Hepatocyte (in vitro differentiated cells): ENCODE data around the gene ITGB7. TPM values are rescaled to one million over a fixed set of nuclear protein-coding genes. Genes with fewer than 3 reads are reported as not detected.

Source experiments
- DNase-seq: peaks from one replicate; pipeline ENCODE4 v3.0.0-alpha.2; 2016; ENCODE audit warnings: low spot score
- H2AFZ ChIP-seq: fragments of 200-600 bp; sonication (generic); 2 replicates; pipeline ENCODE4 v1.6.0; 2016; ENCODE audit warnings: antibody characterized with exemption, mild to moderate bottlenecking
- H3K27ac ChIP-seq: fragments of 200-600 bp; sonication (generic); 2 replicates; pipeline ENCODE4 v1.5.1; 2016; ENCODE audit warnings: mild to moderate bottlenecking
- H3K27me3 ChIP-seq: fragments of 200-600 bp; sonication (generic); 2 replicates; pipeline ENCODE4 v1.6.1; 2016
- H3K36me3 ChIP-seq: fragments of 200-600 bp; sonication (generic); replicated peaks from 2 replicates; pipeline ENCODE4 v1.5.1; 2016; ENCODE audit warnings: low read depth; ENCODE audit not compliant: insufficient read depth
- H3K4me1 ChIP-seq: fragments of 200-600 bp; sonication (generic); 2 replicates; pipeline ENCODE4 v1.5.1; 2016; ENCODE audit warnings: mild to moderate bottlenecking, moderate library complexity; ENCODE audit not compliant: insufficient read depth
- H3K4me2 ChIP-seq: fragments of 200-600 bp; sonication (generic); 2 replicates; pipeline ENCODE4 v1.6.0; 2016
- H3K4me3 ChIP-seq: fragments of 200-600 bp; sonication (generic); 2 replicates; pipeline ENCODE4 v1.5.1; 2016; ENCODE audit warnings: mild to moderate bottlenecking
- H3K79me2 ChIP-seq: fragments of 200-600 bp; sonication (generic); 2 replicates; pipeline ENCODE4 v1.6.0; 2017; ENCODE audit warnings: mild to moderate bottlenecking
- H3K9me2 ChIP-seq: fragments of 200-600 bp; sonication (generic); replicated peaks from 2 replicates; pipeline ENCODE4 v1.6.0; 2017; ENCODE audit warnings: mild to moderate bottlenecking; ENCODE audit not compliant: insufficient read depth
- H3K9me3 ChIP-seq: fragments of 200-600 bp; sonication (generic); 2 replicates; pipeline ENCODE4 v1.5.1; 2016; ENCODE audit warnings: low read depth, mild to moderate bottlenecking
- H4K20me1 ChIP-seq: fragments of 200-600 bp; sonication (generic); 2 replicates; pipeline ENCODE4 v1.6.0; 2016; ENCODE audit warnings: mild to moderate bottlenecking; ENCODE audit not compliant: insufficient read depth, poor library complexity, severe bottlenecking
- EZH2 ChIP-seq: fragments of 200-600 bp; sonication (generic); IDR thresholded peaks from 2 replicates; pipeline ENCODE4 v1.6.1; 2016; ENCODE audit warnings: antibody characterized with exemption, mild to moderate bottlenecking, borderline replicate concordance
- EZH2phosphoT487 ChIP-seq: fragments of 200-600 bp; sonication (generic); IDR thresholded peaks from one replicate; pipeline ENCODE4 v1.6.1; 2018; ENCODE audit warnings: antibody characterized with exemption, mild to moderate bottlenecking, low read depth, moderate library complexity; ENCODE audit not compliant: unreplicated experiment, severe bottlenecking
- WGBS: methylation state at CpG from one replicate; pipeline ENCODE4 v1.1.6; 2016; ENCODE audit warnings: low lambda C conversion rate; ENCODE audit errors: missing lambda C conversion rate; 5-methylcytosine and 5-hydroxymethylcytosine counted together
- polyA plus RNA-seq: library from polyadenylated mRNA; unstranded; fragments of >200 nt; fragmentation: Nextera tagmentation; extraction: Ambion mirVana; gene quantifications from 2 replicates; pipeline ENCODE4 v1.2.1, GENCODE V29; 2016
- total RNA-seq: library from RNA; depleted of rRNA; stranded (reverse); fragments of >200 nt; gene quantifications from 2 replicates; pipeline ENCODE4 v1.2.3, GENCODE V29; 2014
- TF ChIP-seq, protein P1 (sequence below): fragments of 200-600 bp; sonication (generic); IDR thresholded peaks from 2 replicates; pipeline ENCODE4 v1.5.1; 2016; ENCODE audit warnings: antibody characterized with exemption, mild to moderate bottlenecking; ENCODE audit not compliant: poor library complexity

ITGB7 gene
- total and polyA plus RNA-seq, 2 experiments from 2014 or later = 0.23 TPM; not detected in 1

DNA sequence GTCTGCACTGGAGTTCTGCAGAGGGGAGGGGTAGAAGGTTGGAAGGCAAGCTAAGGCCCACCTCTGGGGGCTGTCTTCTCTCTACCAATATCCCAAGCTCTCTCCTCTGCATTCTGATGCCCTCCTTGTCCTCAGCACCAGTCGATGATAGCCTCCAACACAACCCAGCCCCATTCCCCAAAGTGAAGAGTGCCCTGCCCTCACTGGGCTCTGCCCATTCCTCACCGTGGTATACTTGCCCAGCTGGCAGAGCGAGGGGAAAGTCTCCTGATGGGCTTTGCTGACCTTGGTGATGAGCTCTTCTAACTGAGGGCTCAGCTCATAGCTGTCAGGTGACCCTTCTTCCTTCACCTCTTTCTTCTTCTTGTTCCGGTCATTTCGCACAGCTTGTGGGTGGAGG, 7.2 kb upstream of the ITGB7 start:
- no peaks in the 10 kb centered on the region for H3K9me2 ChIP-seq
- no peaks in the 10 kb centered on the region for H3K36me3 ChIP-seq
- no peaks in the 10 kb centered on the region for H3K9me3 ChIP-seq
- H3K79me2 ChIP-seq = peaks cover 49% of the 10 kb centered on the region
- no peak overlapping the region for H3K4me3 ChIP-seq
- peaks cover 34% of the 10 kb centered on the region for H3K4me1 ChIP-seq
- DNase-seq = no peak
- H3K27me3 ChIP-seq = no peaks in the 10 kb centered on the region
- no peak overlapping the region for H3K4me2 ChIP-seq
- TF ChIP-seq EZH2phosphoT487 = no peak
- H4K20me1 ChIP-seq = peaks cover 21% of the 10 kb centered on the region
- 95% methylated on average over 5 of the region's 5 CpGs for WGBS
- H3K27ac ChIP-seq = no peak overlapping the region
- H2AFZ ChIP-seq = no peak overlapping the region

DNA sequence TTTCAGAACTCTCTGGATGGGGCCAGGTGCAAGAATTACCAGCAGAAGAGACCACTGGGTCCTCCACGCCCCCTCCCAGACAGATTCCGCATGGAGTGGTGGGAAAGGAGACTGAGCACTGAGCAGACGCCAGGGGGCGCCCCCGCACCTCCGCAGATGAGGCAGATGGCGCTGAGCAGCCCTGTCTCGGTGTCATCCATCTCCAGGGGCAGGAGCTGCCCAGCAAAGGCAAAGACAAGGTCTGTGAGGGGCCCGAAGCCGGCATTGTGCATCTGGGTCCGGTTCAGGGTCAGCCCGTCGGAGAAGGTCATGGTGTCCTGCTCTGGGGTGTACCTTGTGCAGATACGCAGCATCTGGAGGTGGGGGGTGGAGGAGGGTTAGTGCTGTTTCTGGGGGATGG, 6.3 kb upstream of the ITGB7 start:
- 18% methylated on average over 14 of the region's 14 CpGs for WGBS
- Histone ChIP-seq H4K20me1 (peaks cover 21% of the 10 kb centered on the region), H3K4me1 (peaks cover 30% of the 10 kb centered on the region), H3K36me3 (no peaks in the 10 kb centered on the region), H3K4me2 (no peak overlapping the region), H3K4me3 (no peak overlapping the region), H3K9me2 (no peaks in the 10 kb centered on the region), H3K27me3 (no peaks in the 10 kb centered on the region), H2AFZ (no peak overlapping the region), H3K27ac (no peak overlapping the region), H3K79me2 (peaks cover 40% of the 10 kb centered on the region), H3K9me3 (no peaks in the 10 kb centered on the region)
- TF ChIP-seq, protein P1, sequence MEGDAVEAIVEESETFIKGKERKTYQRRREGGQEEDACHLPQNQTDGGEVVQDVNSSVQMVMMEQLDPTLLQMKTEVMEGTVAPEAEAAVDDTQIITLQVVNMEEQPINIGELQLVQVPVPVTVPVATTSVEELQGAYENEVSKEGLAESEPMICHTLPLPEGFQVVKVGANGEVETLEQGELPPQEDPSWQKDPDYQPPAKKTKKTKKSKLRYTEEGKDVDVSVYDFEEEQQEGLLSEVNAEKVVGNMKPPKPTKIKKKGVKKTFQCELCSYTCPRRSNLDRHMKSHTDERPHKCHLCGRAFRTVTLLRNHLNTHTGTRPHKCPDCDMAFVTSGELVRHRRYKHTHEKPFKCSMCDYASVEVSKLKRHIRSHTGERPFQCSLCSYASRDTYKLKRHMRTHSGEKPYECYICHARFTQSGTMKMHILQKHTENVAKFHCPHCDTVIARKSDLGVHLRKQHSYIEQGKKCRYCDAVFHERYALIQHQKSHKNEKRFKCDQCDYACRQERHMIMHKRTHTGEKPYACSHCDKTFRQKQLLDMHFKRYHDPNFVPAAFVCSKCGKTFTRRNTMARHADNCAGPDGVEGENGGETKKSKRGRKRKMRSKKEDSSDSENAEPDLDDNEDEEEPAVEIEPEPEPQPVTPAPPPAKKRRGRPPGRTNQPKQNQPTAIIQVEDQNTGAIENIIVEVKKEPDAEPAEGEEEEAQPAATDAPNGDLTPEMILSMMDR = peak; percentile 93
- TF ChIP-seq EZH2 = no peak
- TF ChIP-seq EZH2phosphoT487 = no peak
- DNase-seq = peak; percentile 90

DNA sequence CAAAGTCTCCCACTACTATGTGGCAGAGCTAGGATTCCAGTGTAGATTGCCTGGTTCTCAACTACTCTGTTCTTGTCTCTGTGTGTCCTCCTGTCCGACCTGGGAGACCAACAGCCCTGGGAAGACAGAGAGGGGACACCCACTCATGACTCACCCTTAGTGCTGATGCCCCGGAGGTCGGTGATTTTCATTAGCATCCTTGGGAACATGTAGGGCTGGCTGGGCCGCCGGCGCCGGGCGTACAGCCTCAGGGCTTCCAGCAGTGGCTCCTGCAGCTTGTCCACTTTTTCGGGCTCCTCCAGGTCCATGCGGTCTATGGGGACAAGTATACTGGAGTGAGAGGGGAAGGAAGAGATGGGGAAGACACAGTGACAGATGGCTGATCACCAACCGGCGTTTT, 5.9 kb upstream of the ITGB7 start:
- Histone ChIP-seq H4K20me1 (peaks cover 21% of the 10 kb centered on the region), H3K36me3 (no peaks in the 10 kb centered on the region), H3K4me3 (no peak overlapping the region), H3K9me2 (no peaks in the 10 kb centered on the region), H3K9me3 (no peaks in the 10 kb centered on the region), H3K4me2 (no peak overlapping the region), H3K79me2 (peaks cover 36% of the 10 kb centered on the region), H2AFZ (no peak overlapping the region), H3K27me3 (no peaks in the 10 kb centered on the region), H3K27ac (no peak overlapping the region), H3K4me1 (peaks cover 26% of the 10 kb centered on the region)
- no peak for DNase-seq
- 65% methylated on average over 12 of the region's 12 CpGs for WGBS
- TF ChIP-seq EZH2phosphoT487 = no peak
- TF ChIP-seq, protein P1 = no peak
- TF ChIP-seq EZH2 = no peak

DNA sequence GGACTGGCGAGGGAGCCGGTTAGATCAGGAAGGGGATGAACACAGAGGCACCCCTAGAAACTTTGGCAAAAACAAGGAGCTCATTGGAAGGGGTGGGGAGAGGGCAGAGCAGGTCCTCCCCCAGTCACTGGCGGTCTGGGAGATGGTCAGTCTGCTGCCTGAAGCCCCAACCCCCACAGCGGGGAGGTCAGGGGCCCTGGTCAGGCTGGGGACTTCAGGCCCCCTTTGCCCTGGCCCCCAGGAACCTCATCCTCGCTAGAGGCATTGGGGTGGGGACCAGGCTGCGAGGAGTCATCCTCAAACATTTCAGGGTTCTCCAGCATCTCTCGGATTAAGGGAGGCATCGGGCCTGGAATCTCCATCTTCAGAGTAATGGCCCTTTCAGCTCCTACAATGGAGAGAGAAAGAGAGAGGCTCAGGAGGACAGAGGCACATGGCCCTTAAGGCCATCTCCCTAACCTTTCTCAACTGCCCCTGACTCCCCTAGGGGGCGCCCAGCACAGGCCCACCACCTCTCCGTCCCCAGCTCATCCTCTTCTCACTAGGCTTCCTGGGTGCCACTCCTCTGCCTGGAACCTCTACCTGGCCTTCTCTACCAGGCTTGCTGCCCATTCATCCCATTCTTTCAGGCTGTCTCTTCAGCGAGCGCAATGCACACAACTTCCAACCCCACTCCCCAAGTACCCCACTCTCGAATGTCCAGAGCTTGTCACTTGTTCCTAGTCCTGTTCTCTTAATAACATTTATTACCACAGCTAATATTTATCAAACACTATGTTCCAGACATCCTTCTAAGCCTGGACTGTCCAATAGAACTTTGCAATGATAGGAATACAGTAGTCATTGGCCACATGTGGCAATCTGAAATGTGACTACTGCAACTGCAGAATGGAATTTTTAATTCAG, 4.7 kb upstream of the ITGB7 start:
- WGBS = 89% methylated on average over 13 of the region's 13 CpGs
- Histone ChIP-seq H3K9me3 (no peaks in the 10 kb centered on the region), H3K4me3 (no peak overlapping the region), H3K4me2 (no peak overlapping the region), H3K27me3 (no peaks in the 10 kb centered on the region), H4K20me1 (peaks cover 21% of the 10 kb centered on the region), H3K27ac (no peak overlapping the region), H3K4me1 (peaks cover 14% of the 10 kb centered on the region), H3K36me3 (no peaks in the 10 kb centered on the region), H3K79me2 (peaks cover 24% of the 10 kb centered on the region), H3K9me2 (no peaks in the 10 kb centered on the region), H2AFZ (no peak overlapping the region)
- TF ChIP-seq, protein P1 = peak; percentile 20
- TF ChIP-seq EZH2 (no peak), EZH2phosphoT487 (no peak)
- DNase-seq = no peak
